GM15510 (cell line): Measurements from ENCODE around the gene BCL2L11.

Experiments used
- POLR2A ChIP-seq: IDR thresholded peaks from 3 replicates; pipeline ENCODE4 v1.6.1; 2011; ENCODE audit warnings: borderline replicate concordance; ENCODE audit not compliant: insufficient read length; ENCODE audit errors: extremely low read depth

The BCL2L11 gene

GRCh38 chr2:111120253-111121027 lies at the start of gene BCL2L11:
BCL2L11 (plus strand) TSS chr2:111120914; CDS start chr2:111123746, 2,832 bp downstream.
- TF ChIP-seq POLR2A = peak; percentile 87

GRCh38 chr2:111071600-111072171 lies 49.0 kb upstream of the BCL2L11 start:
- TF ChIP-seq POLR2A = no peak

GRCh38 chr2:111072220-111072871 lies 48.4 kb upstream of the BCL2L11 start:
- TF ChIP-seq POLR2A = no peak

- TF ChIP-seq POLR2A = no peak
These were observed 28.9 kb upstream of the BCL2L11 start for GRCh38 chr2:111091811-111092211.

- no peak for TF ChIP-seq POLR2A
These were observed 26.0 kb upstream of the BCL2L11 start for GRCh38 chr2:111094691-111095090.

GRCh38 chr2:111095434-111095833 lies 25.3 kb upstream of the BCL2L11 start:
- no peak for TF ChIP-seq POLR2A

DNA sequence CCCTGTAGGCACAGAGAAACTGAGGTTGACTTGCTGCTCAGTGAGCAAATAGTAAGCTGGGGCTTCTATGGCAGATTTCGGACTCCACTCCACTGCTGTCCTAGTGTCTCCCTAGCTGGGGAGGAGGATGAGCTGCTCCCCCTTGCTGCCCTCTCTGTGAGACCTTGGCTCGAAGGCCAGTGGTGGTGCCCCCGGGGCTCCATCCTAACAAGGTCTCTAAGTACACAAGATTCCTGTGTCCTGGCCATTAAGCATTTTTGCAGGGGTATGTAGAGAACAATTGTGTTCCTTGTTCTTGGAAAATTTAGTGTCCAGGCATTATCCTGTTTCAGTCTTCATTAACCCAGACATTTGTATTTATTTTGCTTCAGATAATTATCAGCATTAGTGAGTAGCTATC lies 21.3 kb upstream of the BCL2L11 start:
- TF ChIP-seq POLR2A = no peak

DNA sequence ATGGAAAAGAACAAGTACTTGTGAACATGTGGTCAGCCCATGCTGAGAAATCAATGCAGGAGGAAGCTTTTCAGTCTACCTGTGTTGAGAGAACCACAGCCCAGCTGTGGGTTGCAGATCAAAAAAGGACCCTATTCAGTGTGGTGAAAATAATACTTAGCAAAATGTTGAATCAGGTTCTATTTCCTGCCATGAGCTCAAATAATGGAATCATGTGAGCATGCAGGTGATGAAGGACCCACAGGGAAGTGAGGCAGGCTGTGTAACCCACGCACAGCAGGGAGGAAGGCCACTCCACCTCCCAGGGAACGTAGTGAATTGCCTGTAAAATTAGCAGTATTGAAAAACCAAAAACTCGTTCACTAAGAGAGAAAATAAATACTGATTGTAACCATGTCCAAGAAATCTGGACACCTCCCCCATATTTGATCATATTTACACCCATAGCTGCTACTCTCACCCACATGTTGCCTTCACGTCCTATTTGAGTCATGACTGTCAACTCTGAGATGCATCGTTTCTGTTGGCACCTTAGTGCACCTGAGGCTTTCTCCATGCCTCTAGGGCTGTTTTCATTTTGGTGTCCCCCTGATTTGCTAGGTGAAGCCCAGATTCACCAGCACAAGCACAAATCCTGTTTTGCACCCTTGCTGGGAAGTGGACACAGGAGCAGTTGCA lies 20.5 kb upstream of the BCL2L11 start:
- TF ChIP-seq POLR2A = no peak

- TF ChIP-seq POLR2A = no peak
These were observed 19.9 kb upstream of the BCL2L11 start for GRCh38 chr2:111100765-111101162.

- no peak for TF ChIP-seq POLR2A
These were observed 19.1 kb upstream of the BCL2L11 start for GRCh38 chr2:111101592-111101991.

- no peak for TF ChIP-seq POLR2A
These were observed 18.5 kb upstream of the BCL2L11 start for GRCh38 chr2:111102216-111102615.

GRCh38 chr2:111105926-111106325 lies 14.8 kb upstream of the BCL2L11 start:
- no peak for TF ChIP-seq POLR2A

DNA sequence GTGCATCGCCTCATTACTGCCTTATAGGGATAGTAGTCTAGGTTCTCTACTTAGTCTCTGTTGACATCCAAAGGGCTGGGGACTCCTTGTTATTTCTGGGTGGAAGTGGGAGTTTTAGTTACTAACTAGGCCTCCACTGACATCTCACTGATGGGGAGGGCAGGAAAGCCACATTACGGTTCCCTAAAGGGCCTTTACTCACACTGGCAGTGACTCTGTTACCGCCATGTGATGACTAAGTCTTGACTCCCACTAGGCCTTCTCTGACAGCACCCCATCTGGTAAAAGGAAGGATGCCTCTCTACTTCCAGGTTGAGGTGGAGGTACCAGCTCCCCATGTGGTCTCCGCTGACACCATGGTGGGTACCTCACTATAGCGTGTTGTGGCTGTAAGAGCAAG lies 14.0 kb upstream of the BCL2L11 start:
- no peak for TF ChIP-seq POLR2A

- TF ChIP-seq POLR2A = no peak
These were observed 11.9 kb upstream of the BCL2L11 start for GRCh38 chr2:111108745-111109271.
